ENCODE data around the gene NEDD4L.

The NEDD4L gene

DNA sequence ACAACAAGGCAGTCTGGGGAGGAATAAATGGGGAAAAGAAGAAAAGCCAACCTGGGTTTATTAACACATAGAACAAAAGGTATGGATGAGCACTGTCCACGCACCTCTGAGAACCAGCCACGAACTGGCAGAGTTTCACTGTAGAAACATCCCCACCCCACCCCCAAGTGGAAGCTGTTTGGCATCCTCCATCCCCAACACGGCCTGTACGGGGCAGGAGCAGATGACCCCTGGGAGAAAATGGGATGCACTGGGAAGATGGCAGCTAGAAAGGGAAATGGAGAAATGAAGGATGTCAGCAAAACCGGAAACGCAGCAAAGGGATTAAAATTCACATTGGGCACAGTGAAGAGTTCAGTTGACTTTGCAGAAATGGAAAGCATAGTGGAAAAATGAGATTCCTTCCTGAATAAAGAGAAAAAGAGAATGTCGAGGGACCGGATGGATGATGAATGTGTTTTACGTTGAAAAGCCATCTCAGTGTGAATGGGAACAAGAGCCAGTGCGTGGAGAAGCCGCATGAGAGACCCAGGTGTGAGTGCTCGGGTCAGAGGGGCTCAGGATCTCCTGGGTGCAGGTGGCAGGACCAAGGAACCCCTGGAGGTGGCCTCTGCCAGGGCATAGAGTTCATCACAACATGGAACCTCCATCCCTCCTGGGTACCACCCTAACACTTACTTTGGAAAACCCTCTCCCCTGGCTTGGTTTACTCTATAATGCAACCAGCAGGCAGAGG, 337.8 kb downstream of the NEDD4L start:
- H3K4me1 Mint-ChIP-seq (ENCODE audit: low read depth) = no peaks in the 10 kb centered on the region

DNA sequence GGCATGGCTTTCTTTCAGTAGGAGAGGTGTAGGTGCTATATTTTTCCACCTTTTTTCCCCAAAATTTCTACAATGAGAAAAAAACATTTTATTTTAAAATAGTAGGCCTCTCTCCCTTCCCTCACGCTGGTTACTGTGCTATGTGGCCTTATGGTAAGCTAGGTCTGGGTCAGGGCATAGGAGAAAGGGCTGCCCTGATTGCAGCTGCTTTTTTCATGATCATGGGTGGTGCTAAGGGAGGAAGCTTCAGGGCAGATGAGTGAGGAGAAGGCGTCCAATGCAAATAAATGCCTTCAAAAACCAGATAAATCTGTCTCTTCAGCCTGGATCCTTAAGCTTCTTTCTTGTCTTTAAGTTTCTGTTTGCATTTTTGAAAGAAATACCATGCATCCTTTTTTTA, 338.4 kb downstream of the NEDD4L start:
- Mint-ChIP-seq H3K9me3 (no peaks in the 10 kb centered on the region), H3K4me1 (ENCODE audit: low read depth) (no peaks in the 10 kb centered on the region), H3K27me3 (no peaks in the 10 kb centered on the region), H3K27ac (no peak overlapping the region), H3K4me3 (no peak overlapping the region), H3K36me3 (ENCODE audit: low read depth) (no peaks in the 10 kb centered on the region)

More for the DNA sequence above, 337.8 kb downstream of the NEDD4L start:
- Mint-ChIP-seq H3K9me3 (no peaks in the 10 kb centered on the region), H3K27ac (no peak overlapping the region), H3K27me3 (no peaks in the 10 kb centered on the region), H3K4me3 (no peak overlapping the region), H3K36me3 (ENCODE audit: low read depth) (no peaks in the 10 kb centered on the region)

DNA sequence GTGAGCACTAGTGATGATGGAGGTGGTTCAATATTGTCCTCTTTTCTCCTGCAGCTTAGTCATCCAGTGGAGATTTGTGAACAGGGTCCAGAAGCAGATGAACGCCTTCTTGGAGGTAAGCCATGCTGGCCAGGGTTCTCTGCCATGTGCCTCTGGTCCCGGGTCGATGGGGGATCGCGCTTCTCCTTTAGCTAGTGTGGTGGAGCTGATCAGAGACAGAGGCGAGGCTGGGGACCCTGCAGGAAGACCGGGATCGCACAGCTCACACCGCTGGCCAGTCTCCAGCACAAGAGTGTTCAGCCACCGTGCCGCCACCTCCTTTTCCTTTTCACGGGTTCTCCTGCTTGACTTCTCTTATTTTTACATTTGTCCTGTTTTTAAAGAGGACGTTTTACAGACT, 341.4 kb downstream of the NEDD4L start:
- Mint-ChIP-seq H3K4me1 (ENCODE audit: low read depth) (no peaks in the 10 kb centered on the region), H3K4me3 (no peak overlapping the region), H3K9me3 (no peaks in the 10 kb centered on the region), H3K27ac (no peak overlapping the region), H3K27me3 (no peaks in the 10 kb centered on the region), H3K36me3 (ENCODE audit: low read depth) (no peaks in the 10 kb centered on the region)

DNA sequence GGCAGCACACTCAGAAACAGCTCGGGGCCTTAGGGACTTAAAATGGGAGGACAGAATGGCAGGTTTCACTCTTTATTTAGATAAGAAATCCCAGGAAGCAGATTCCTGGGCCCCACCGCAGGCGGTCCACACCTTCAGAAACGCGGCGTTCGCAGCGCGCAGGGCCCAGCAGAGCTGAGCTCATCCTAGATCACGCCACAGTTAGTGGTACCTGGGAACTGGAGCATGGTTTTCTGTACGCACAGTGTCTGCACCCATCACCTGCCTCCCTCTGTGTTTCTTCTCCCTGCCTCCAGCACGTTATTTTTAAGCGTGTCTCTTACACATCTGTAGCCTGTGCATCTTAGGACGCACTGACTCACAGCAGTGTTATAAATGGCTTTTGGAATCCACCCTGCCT, 342.8 kb downstream of the NEDD4L start:
- Mint-ChIP-seq H3K27ac (no peak overlapping the region), H3K27me3 (no peaks in the 10 kb centered on the region), H3K9me3 (no peaks in the 10 kb centered on the region), H3K36me3 (ENCODE audit: low read depth) (no peaks in the 10 kb centered on the region), H3K4me3 (no peak overlapping the region), H3K4me1 (ENCODE audit: low read depth) (no peaks in the 10 kb centered on the region)

DNA sequence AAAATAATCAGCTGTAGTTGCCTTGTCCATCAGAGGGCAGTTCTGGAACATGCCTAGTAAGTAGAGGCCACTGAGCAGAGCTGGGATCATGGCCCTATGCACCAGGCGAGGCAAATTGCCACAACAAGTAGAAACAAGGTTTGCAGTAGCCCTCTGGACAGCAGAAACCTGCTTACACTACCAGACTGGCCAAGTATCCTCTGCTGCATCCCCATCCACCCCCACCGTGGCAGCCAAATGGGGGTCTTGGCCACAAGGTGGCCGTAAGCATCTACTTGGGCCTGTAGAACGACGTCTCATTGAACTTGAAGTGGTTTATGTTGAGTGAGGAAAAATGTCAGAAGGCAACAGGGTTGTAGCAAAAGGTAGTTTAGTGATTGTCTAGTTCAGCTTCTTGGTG, 343.7 kb downstream of the NEDD4L start:
- H3K4me1 Mint-ChIP-seq (ENCODE audit: low read depth) = no peaks in the 10 kb centered on the region
- no peaks in the 10 kb centered on the region for H3K36me3 Mint-ChIP-seq (ENCODE audit: low read depth)
- H3K9me3 Mint-ChIP-seq = no peaks in the 10 kb centered on the region
- no peak overlapping the region for H3K4me3 Mint-ChIP-seq
- no peaks in the 10 kb centered on the region for H3K27me3 Mint-ChIP-seq
- no peak overlapping the region for H3K27ac Mint-ChIP-seq

DNA sequence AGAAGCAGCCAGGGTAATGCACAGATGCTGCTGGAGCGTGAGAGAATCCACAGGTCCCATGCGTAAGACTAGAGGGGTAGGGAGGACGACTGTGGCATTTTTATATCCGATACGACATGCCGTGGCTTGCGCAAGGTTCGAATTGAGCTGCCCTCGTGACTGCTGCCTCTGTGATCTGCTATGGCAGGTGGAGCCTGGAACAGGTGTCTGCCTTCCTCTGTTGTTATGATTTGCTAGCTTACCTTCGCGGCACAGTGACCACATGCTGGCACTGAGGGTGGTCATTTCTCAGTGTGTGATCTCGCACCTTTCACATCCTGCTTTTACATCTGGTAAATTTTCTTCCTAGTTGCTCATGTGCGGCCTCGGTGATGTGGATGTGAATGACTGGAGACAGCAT, 344.7 kb downstream of the NEDD4L start:
- Mint-ChIP-seq H3K4me3 (no peak overlapping the region), H3K4me1 (ENCODE audit: low read depth) (no peaks in the 10 kb centered on the region), H3K27ac (no peak overlapping the region), H3K27me3 (no peaks in the 10 kb centered on the region), H3K9me3 (no peaks in the 10 kb centered on the region), H3K36me3 (ENCODE audit: low read depth) (no peaks in the 10 kb centered on the region)

DNA sequence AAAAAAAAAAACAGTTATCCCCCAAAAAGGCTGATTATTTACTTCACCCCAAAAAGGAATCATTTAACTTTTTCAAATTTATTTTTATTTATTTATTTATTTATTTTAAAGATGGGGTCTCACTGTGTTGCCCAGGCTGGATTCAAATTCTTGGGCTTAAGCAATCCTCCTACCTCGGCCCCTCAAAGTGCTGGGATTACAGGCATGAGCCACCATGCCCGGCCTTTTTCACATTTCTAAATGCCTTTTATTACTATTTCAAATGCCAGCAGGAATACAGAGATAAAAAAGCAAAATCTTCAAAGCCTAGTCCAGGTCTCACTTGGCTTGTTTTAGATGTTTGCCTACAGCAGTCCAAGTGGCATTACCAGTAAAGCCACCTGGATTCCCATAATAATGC, 345.7 kb downstream of the NEDD4L start:
- Mint-ChIP-seq H3K36me3 (ENCODE audit: low read depth) (no peaks in the 10 kb centered on the region), H3K27ac (no peak overlapping the region), H3K4me3 (no peak overlapping the region), H3K27me3 (no peaks in the 10 kb centered on the region), H3K9me3 (no peaks in the 10 kb centered on the region), H3K4me1 (ENCODE audit: low read depth) (no peaks in the 10 kb centered on the region)

DNA sequence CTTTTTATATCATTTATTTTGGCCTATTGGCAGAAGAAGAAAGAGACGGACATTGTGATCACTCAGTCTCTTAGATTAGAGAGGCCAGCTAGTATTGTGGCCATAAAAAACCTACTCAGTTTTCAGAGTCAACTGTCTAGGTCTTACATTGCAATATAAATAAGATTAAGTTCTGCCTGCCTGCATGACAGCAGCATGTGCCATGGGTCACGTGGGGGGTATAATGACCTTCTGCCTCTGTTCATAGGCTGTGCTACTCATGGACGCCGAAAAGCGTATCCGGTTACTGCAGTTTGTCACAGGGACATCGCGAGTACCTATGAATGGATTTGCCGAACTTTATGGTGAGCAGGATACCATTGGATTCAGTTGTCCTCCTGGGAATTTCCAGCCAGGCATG, 346.4 kb downstream of the NEDD4L start:
- no peaks in the 10 kb centered on the region for H3K36me3 Mint-ChIP-seq (ENCODE audit: low read depth)
- no peaks in the 10 kb centered on the region for H3K9me3 Mint-ChIP-seq
- no peak overlapping the region for H3K4me3 Mint-ChIP-seq

DNA sequence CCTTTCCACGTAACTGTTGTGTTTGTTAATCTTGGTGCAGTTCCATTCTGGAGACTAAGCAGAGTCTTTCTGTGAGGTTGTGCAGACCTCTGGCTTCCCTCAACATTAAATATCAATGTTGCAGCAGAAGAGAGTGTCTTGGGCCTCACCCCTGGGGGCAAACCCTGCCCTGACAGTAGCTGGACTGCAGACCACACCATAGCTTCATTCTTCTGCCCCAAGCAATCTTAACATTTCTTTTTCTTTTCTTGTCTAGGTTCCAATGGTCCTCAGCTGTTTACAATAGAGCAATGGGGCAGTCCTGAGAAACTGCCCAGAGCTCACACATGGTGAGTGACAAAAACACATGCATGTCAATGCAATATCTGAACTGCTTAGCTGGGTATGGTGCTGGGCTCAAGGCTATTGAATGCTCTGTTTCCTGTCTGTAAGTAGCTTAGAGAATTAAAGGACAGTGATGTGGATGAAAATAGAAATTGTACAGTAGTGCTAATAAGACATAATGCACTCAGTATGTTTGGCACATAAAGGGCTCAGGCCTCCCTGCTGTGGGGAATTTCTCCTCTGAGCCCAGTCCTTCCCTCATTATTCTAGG, 347.3 kb downstream of the NEDD4L start:
- Mint-ChIP-seq H3K9me3 (no peaks in the 10 kb centered on the region), H3K4me3 (no peak overlapping the region), H3K27ac (no peak overlapping the region), H3K36me3 (ENCODE audit: low read depth) (no peaks in the 10 kb centered on the region), H3K27me3 (no peaks in the 10 kb centered on the region), H3K4me1 (ENCODE audit: low read depth) (no peaks in the 10 kb centered on the region)

More for the DNA sequence above, 346.4 kb downstream of the NEDD4L start:
- no peaks in the 10 kb centered on the region for H3K4me1 Mint-ChIP-seq (ENCODE audit: low read depth)
- H3K27me3 Mint-ChIP-seq = no peaks in the 10 kb centered on the region
- H3K27ac Mint-ChIP-seq = no peak overlapping the region

DNA sequence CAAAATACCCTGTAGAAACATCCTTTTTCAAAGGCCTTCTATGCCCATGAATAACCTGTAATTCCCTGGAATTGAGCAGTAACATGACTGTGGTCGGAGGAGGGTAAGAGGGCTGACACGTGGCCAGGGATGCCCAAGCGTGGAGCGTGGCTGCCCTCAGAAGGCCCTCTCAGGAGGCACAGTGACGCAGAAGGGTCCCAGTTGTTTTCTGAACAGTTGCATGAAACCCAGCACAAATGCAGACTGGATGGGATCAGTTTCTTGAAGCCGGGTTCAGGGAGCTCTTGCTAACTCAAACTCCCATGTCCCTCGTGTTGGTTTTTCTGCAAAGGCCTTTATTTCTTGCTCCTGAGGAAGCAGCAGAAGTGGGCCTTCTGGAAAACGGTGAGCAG, 347.9 kb downstream of the NEDD4L start:
- Mint-ChIP-seq H3K9me3 (no peaks in the 10 kb centered on the region), H3K4me3 (no peak overlapping the region), H3K4me1 (ENCODE audit: low read depth) (no peaks in the 10 kb centered on the region), H3K27ac (no peak overlapping the region), H3K27me3 (no peaks in the 10 kb centered on the region), H3K36me3 (ENCODE audit: low read depth) (no peaks in the 10 kb centered on the region)

DNA sequence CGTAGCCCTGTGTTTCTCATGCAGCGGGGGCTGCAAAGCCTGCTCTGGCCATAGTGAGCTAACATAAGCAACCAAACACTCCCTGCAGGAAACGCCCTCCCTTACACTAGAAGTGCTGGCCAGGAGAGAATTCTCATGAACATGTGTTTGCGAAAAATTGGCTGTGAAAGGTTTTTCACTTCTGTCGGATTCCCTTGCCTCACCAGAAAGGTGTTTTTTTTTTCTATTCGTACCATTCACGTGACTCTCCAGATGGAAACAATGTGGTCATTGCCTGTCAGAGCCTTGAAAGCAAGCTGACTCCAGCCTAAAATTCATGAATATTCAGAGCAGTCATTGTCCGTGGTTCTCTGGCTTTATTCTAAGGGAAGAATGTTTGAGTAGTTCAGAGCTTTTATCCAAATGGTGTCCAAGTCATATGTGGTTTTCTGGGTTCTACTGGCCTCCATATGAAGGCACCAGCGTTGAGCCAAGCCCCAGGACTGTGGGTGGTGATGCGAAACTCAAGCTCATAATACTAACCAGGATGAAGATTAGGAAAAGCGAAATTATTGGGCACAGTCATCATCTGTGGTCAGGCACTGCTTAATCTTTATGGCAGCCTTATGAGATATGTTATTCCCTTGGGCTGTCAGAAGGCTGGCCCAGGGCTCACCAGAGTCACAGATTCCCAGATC, 348.4 kb downstream of the NEDD4L start:
- H3K27ac Mint-ChIP-seq = no peak overlapping the region
- H3K4me3 Mint-ChIP-seq = no peak overlapping the region
- H3K4me1 Mint-ChIP-seq (ENCODE audit: low read depth) = no peaks in the 10 kb centered on the region
- H3K27me3 Mint-ChIP-seq = no peaks in the 10 kb centered on the region
- H3K36me3 Mint-ChIP-seq (ENCODE audit: low read depth) = no peaks in the 10 kb centered on the region
- no peaks in the 10 kb centered on the region for H3K9me3 Mint-ChIP-seq

DNA sequence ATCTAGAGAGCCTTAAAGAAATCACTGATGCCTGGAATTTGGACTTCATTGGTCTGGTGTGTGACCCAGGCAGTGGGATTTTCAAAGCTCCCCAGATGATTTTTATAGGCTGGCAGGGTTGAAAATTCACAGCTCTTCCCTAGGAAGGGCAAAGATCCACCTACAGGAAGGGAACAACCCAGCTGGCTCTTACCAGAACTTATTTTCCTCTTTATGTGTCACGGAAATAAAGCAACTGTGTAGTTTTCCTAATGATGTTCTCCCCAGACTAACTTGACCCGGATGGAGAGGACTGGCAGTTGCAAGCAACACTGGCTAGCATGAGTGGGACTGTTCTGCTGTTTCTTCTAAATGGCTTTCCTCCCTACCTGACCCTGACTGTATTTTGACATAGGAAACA, 349.3 kb downstream of the NEDD4L start:
- no peaks in the 10 kb centered on the region for H3K27me3 Mint-ChIP-seq
- no peak overlapping the region for H3K4me3 Mint-ChIP-seq
- H3K9me3 Mint-ChIP-seq = no peaks in the 10 kb centered on the region
- no peak overlapping the region for H3K27ac Mint-ChIP-seq
- H3K4me1 Mint-ChIP-seq (ENCODE audit: low read depth) = no peaks in the 10 kb centered on the region
- no peaks in the 10 kb centered on the region for H3K36me3 Mint-ChIP-seq (ENCODE audit: low read depth)

DNA sequence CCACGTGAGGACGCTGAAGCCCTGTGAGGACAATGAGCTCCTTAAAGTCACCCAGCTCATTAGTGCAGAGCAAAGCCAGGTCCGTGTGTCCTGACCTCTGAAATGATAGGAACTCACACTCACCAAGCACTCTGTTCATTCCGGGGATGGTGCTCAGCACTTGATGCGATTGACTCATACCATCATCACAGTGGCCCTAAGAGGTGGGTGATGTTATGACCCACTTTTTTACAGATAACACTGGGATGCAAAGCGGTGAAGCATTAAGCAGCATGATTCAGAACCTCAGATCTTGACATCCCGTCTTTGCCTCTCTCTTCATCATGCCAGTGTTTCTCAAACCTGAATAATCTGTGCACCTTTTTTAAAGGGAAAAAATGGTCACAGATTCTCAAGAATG, 350.0 kb downstream of the NEDD4L start:
- Mint-ChIP-seq H3K4me1 (ENCODE audit: low read depth) (no peaks in the 10 kb centered on the region), H3K4me3 (no peak overlapping the region), H3K27ac (no peak overlapping the region), H3K27me3 (no peaks in the 10 kb centered on the region), H3K9me3 (no peaks in the 10 kb centered on the region), H3K36me3 (ENCODE audit: low read depth) (no peaks in the 10 kb centered on the region)

DNA sequence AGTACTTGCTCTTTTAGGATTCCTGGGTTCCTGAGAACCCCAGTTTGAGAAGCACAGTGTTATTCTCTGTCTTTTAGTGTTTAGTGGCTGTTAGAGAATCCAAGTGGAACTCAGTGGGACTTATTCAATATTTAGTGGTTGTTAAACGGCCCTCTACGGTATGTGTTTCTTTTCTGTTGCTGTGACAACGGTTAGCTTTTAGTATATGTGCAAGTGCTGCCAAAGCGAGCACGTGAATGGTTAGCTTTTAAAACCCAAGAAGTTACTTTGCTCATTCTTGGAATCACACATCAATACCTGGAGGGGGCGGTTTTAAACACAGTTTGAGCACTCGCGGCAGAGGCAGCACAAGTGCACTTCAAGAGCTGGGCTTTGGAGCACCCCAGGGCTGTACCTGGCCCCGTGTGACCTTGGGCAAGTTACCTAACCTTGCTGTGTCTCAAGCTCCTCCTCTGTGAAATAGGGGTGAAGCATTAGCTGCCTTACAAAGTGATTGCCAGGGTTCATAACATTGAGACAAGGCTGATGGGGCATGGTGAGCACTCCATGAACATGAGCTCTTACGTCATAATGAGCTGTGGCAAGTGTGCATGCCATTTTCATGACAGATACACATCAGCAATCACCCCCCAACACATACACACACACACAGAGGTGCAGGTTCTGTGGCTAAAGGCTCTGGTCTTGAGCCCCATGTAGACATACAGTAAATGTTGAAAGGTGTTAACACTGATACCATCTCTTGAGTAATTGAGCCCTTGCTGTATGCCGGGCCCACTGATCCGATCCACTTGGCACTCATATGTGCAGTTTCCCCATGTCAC, 350.8 kb downstream of the NEDD4L start:
- Mint-ChIP-seq H3K27ac (no peak overlapping the region), H3K27me3 (no peaks in the 10 kb centered on the region), H3K9me3 (no peaks in the 10 kb centered on the region), H3K4me1 (ENCODE audit: low read depth) (peaks cover under 1% of the 10 kb centered on the region), H3K36me3 (ENCODE audit: low read depth) (no peaks in the 10 kb centered on the region), H3K4me3 (no peak overlapping the region)

DNA sequence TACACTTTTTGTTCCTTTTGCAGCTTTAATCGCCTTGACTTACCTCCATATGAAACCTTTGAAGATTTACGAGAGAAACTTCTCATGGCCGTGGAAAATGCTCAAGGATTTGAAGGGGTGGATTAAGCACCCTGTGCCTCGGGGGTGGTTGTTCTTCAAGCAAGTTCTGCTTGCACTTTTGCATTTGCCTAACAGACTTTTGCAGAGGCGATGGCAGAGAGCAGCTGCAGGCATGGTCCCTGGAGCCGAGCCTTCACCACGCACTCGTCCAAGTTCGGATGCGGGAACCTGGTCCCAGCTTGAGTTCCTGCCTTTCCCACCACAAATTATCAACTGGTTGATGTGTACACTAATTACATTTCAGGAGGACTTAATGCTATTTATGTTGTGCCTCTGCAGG, 352.1 kb downstream of the NEDD4L start:
- no peaks in the 10 kb centered on the region for H3K36me3 Mint-ChIP-seq (ENCODE audit: low read depth)
- H3K27me3 Mint-ChIP-seq = no peaks in the 10 kb centered on the region
- H3K9me3 Mint-ChIP-seq = no peaks in the 10 kb centered on the region
- no peak overlapping the region for H3K4me3 Mint-ChIP-seq
- no peak overlapping the region for H3K27ac Mint-ChIP-seq
- H3K4me1 Mint-ChIP-seq (ENCODE audit: low read depth) = peaks cover 7% of the 10 kb centered on the region

All from stimulated activated naive CD8-positive, alpha-beta T cell treated with anti-CD3 and anti-CD28 coated beads, Interleukin-15, Interleukin-2, amounts not matched to agents 100 ng/mL and 50 ng/mL, for 24 hours (primary cell).